Measurements from ENCODE around the gene NUF2.

DNA sequence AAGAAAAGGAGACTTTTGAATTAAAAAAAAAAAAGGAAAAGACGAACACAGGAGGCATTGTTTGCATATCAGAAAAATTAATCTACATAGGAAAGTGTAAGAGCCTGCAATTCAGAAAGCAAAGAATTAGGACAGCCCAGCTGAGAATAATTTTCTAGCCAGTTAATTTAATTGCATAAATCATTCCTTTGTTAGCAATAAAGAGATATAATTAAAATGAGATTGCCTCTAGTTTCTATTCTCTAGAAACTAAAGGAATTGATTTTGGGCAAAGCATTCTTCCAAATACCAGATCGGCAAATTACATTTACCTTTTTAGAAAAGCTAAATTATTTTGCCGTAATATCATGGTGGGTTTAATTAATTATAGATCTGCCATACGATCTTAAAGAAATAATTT lies 46.0 kb downstream of the NUF2 start:
- TF ChIP-seq, protein P1, sequence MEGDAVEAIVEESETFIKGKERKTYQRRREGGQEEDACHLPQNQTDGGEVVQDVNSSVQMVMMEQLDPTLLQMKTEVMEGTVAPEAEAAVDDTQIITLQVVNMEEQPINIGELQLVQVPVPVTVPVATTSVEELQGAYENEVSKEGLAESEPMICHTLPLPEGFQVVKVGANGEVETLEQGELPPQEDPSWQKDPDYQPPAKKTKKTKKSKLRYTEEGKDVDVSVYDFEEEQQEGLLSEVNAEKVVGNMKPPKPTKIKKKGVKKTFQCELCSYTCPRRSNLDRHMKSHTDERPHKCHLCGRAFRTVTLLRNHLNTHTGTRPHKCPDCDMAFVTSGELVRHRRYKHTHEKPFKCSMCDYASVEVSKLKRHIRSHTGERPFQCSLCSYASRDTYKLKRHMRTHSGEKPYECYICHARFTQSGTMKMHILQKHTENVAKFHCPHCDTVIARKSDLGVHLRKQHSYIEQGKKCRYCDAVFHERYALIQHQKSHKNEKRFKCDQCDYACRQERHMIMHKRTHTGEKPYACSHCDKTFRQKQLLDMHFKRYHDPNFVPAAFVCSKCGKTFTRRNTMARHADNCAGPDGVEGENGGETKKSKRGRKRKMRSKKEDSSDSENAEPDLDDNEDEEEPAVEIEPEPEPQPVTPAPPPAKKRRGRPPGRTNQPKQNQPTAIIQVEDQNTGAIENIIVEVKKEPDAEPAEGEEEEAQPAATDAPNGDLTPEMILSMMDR (IDR thresholded peaks at IDR 0.05; ENCODE audit: low read length) = no peak
- no peak for TF ChIP-seq EZH2 (optimal IDR thresholded peaks at IDR 0.05; ENCODE audit: low read depth, low read length)

Measured in MM.1S (cell line).